VCaP (cell line): ENCODE measurements around the gene EEF1B2.
"Not testable (repeated sequence)": the region's sequence is repeated elsewhere in the genome, so short reads cannot be mapped to it uniquely, and the experiment has no call there.

ENCODE experiments used
- H3K27ac ChIP-seq: fragments of 450-650 bp; 2 replicates; pipeline ENCODE4 v1.5.1; 2017
- TF ChIP-seq, protein P1 (sequence below): fragments of 450-650 bp; conservative IDR thresholded peaks from 2 replicates; pipeline ENCODE4 v1.5.1; 2017; ENCODE audit warnings: mild to moderate bottlenecking, moderate library complexity

Gene EEF1B2

DNA sequence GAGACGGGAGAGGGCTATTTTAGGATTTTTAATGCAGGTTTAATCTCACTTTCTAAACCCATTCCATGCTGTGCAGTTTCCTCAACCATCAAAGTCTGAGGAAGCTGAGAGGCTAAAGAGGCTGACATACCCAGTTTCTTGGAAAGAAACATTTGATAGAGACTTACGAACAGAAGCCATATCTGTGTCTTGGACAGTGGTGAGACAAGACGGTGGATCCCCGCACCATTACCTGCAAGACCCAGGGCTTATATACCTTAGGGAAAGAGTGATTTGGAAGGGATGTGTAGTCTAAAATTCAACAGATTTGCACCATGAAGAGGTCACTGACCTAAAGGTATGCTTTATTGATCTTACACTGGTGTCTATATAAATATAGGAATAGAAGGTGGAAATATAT, 13.5 kb downstream of the EEF1B2 start:
- H3K27ac ChIP-seq: no peak overlapping the region
- TF ChIP-seq, protein P1, sequence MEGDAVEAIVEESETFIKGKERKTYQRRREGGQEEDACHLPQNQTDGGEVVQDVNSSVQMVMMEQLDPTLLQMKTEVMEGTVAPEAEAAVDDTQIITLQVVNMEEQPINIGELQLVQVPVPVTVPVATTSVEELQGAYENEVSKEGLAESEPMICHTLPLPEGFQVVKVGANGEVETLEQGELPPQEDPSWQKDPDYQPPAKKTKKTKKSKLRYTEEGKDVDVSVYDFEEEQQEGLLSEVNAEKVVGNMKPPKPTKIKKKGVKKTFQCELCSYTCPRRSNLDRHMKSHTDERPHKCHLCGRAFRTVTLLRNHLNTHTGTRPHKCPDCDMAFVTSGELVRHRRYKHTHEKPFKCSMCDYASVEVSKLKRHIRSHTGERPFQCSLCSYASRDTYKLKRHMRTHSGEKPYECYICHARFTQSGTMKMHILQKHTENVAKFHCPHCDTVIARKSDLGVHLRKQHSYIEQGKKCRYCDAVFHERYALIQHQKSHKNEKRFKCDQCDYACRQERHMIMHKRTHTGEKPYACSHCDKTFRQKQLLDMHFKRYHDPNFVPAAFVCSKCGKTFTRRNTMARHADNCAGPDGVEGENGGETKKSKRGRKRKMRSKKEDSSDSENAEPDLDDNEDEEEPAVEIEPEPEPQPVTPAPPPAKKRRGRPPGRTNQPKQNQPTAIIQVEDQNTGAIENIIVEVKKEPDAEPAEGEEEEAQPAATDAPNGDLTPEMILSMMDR: no peak

DNA sequence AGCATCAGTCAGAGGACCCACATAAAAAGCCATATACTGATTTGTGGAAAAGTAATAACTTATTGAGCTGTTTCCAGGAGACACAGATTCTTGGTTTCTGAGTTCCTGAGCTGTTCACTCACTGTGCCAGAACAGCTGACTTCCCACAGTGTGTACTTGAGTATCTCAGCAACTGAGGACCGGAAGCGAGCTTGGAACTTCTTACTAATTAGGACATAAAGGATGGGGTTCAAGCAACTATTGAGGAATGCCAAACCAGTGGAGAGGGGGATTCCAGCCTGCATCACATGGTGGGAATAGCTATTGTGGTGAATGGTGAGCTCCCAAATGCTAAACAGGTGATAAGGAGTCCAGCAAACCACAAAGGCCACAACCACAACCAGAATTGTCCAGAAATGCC, 16.4 kb downstream of the EEF1B2 start:
- H3K27ac ChIP-seq: no peak overlapping the region
- TF ChIP-seq, protein P1: no peak

DNA sequence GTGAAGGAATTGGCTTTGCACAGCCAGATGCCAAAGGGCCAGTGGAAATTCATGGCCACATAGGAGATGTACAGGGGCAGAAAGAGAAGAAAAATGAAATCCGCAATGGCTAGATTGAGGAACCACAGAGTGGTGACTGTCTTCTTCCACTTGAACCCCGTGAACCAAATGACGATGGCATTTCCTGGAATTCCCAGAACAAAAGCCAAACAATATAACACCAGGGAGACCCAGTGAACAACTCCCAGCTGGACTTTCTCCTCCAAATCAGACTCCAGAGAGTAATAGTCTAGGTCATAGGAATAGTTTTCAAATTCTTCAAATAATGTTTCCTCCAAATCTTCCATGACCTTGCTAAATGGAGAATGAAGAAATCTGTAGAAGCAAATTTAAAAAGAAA, 17.2 kb downstream of the EEF1B2 start:
- TF ChIP-seq, protein P1: no peak
- H3K27ac ChIP-seq: no peak overlapping the region

DNA sequence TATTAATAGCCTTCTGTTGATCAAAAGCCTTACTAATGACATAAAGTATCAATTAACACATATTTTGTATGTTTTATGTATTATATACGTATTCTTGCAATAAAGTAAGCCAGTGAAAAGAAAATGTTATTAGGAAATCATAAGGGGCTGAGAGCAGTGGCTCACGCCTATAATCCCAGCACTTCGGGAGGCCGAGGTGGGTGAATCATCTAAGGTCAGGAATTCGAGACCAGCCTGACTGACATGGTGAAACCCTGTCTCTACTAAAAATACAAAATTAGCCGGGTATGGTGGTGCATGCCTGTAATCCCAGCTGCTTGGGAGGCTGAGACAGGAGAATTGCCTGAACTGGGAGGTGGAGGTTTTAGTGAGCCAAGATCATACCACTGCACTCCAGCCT, 21.8 kb downstream of the EEF1B2 start:
- not testable (repeated sequence) for H3K27ac ChIP-seq

DNA sequence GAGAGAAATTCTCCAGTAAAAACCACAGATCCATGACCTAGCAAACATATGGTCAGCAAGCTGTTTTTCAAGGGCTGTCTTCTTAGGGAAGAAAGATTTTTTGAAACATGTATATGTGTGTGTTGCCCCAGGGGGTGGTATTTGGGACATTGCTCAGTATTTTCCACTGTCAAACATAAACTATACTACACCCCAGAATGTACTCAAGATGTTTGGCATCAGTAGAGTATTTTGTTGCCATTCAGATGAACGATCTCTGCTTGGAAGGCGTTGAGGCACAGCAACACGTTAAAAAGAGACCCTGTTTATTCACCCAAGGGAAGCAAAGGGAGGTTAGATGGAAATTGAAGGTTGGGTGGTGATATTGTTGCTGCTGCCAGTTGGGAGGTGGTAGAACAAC, 30.0 kb downstream of the EEF1B2 start:
- no peak overlapping the region for H3K27ac ChIP-seq
- TF ChIP-seq, protein P1: no peak

DNA sequence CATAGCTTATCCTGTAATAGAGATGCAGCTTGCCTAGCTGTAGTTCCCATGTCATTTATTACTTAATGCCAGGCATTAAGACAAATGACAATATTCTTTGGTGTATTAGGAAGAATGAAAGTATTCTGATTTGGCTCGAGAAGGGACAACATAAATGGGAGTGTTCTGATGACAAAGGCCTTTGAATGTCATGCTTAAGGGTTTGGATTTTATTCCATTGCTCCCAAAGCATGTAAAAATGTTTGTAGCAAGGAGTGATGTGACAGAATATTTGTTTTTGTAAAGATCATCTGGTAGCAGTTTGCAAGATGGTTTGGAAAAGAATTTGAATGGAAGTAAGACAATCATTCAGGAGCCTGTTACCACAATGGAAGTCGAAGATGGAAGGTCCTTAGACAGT, 30.4 kb downstream of the EEF1B2 start:
- TF ChIP-seq, protein P1: no peak

DNA sequence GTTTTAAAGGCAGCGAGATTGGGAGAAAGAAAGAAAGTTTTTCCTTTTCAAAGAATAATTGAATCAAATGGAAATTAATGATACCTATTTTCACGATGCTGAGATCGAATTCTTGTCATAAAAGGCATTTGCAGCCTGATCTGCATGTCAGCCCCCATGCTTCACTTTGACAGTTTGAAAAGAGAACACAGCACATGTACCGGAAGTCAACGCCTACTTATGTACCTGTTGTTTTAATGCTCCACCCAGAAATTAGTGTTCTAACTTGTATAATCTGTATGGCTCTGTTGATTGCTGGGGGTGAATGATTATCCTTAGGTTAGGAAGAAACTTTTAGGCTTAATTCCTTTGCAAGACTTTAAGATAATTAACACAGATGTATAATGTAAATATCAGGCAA, 31.0 kb downstream of the EEF1B2 start:
- TF ChIP-seq, protein P1: no peak
- no peak overlapping the region for H3K27ac ChIP-seq

More for the DNA sequence above, 30.4 kb downstream of the EEF1B2 start:
- H3K27ac ChIP-seq: no peak overlapping the region

DNA sequence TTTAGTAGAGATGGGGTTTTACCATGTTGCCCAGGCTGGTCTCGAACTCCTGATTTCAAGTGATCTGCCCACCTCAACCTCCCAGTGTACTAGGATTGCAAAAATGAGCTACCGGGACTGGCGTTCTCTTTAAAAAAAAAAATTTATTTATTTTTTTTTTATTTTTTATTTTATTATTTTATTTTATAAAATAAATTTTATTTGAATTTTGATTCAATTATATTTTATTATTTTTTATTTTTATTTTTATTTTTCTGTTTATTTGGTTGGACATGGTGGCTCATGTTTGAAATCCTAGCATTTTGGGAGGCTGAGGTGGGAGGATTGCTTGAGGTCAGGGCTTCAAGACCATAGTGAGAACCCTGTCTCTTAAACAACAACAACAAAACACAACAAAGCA, 32.5 kb downstream of the EEF1B2 start:
- H3K27ac ChIP-seq: no peak overlapping the region
- TF ChIP-seq, protein P1: no peak
